GM12878 (cell line): ENCODE measurements around the gene DHX38.
"Not testable (repeated sequence)": the region's sequence is repeated elsewhere in the genome, so short reads cannot be mapped to it uniquely, and the experiment has no call there.

ENCODE experiments used
- CTCF ChIP-seq, 3 experiments: IDR thresholded peaks in 2 of 3; conservative IDR thresholded peaks in 1 of 3; 2 replicates each; pipeline ENCODE4 v1.5.1; 2011; ENCODE audit warnings: low read depth in 3 of 3, low read length in 3 of 3, mild to moderate bottlenecking in 3 of 3, control low read depth in 2 of 3, moderate library complexity in 2 of 3, inconsistent platforms in 1 of 3, mixed read lengths in 1 of 3; ENCODE audit not compliant: control insufficient read depth in 2 of 3, insufficient read depth in 1 of 3; ENCODE audit errors: extremely low read depth in 1 of 3
- FOXK2 ChIP-seq: fragments of 450-650 bp; IDR thresholded peaks from 2 replicates; pipeline ENCODE4 v1.6.1; 2017; ENCODE audit warnings: mild to moderate bottlenecking, moderate library complexity
- JUND ChIP-seq: IDR thresholded peaks from 2 replicates; pipeline ENCODE4 v1.6.1; 2012; ENCODE audit warnings: low read depth, mild to moderate bottlenecking, low read length, improper control_type of control experiment, moderate library complexity
- POLR2AphosphoS5 ChIP-seq: IDR thresholded peaks from 2 replicates; pipeline ENCODE4 v1.6.1; 2011; ENCODE audit warnings: mild to moderate bottlenecking, low read length, inconsistent platforms
- TAF1 ChIP-seq: IDR thresholded peaks from 2 replicates; pipeline ENCODE4 v1.6.1; 2011; ENCODE audit warnings: mild to moderate bottlenecking, low read depth, low read length, borderline replicate concordance
- ZSCAN29 ChIP-seq: fragments of 450-650 bp; IDR thresholded peaks from 2 replicates; pipeline ENCODE4 v1.6.1; 2017; ENCODE audit warnings: mild to moderate bottlenecking, moderate library complexity

- not testable (repeated sequence) for TF ChIP-seq ZSCAN29; JUND; POLR2AphosphoS5; CTCF (IDR thresholded peaks at IDR 0.05 in 2 of 3, conservative IDR thresholded peaks at IDR 0.05 in 1 of 3; ENCODE audit: control insufficient read depth in 2 of 3, extremely low read depth in 1 of 3, insufficient read depth in 1 of 3, low read depth in 3 of 3, low read length in 3 of 3); TAF1; FOXK2
Observed at GRCh38 chr16:72076991-72077706, 16.5 kb upstream of the DHX38 start.
